Measurements from ENCODE around the gene PIRT. TPM values are rescaled to one million over a fixed set of nuclear protein-coding genes. Genes with fewer than 3 reads are reported as not detected.

PIRT gene
- total RNA-seq, 2 experiments from 2014 or later = not detected

GRCh38 chr17:10807704-10808128 lies 30.2 kb downstream of the PIRT start:
- no peak for ATAC-seq (ENCODE audit: low read depth)
- H3K36me3 Mint-ChIP-seq = no peaks in the 10 kb centered on the region

GRCh38 chr17:10806545-10807262 lies 31.2 kb downstream of the PIRT start:
- Mint-ChIP-seq H3K4me3 (no peak overlapping the region), H3K9me3 (no peaks in the 10 kb centered on the region), H3K27me3 (no peaks in the 10 kb centered on the region), H3K27ac (no peak overlapping the region), H3K36me3 (no peaks in the 10 kb centered on the region), H3K4me1 (no peaks in the 10 kb centered on the region)
- POLR2A ChIA-PET = no interaction called here
- DNase-seq (no peak), ATAC-seq (ENCODE audit: low read depth) (no peak)

More at GRCh38 chr17:10807704-10808128, 30.2 kb downstream of the PIRT start:
- Mint-ChIP-seq H3K4me1 (no peaks in the 10 kb centered on the region), H3K27me3 (no peaks in the 10 kb centered on the region), H3K27ac (no peak overlapping the region), H3K9me3 (no peaks in the 10 kb centered on the region), H3K4me3 (no peak overlapping the region)
- POLR2A ChIA-PET = no interaction called here
- no peak for DNase-seq

GRCh38 chr17:10805911-10806310 lies 32.0 kb downstream of the PIRT start:
- DNase-seq = no peak
- H3K27ac Mint-ChIP-seq = no peak overlapping the region
- H3K9me3 Mint-ChIP-seq = no peaks in the 10 kb centered on the region
- no peaks in the 10 kb centered on the region for H3K27me3 Mint-ChIP-seq
- POLR2A ChIA-PET = no interaction called here
- no peak overlapping the region for H3K4me3 Mint-ChIP-seq
- no peaks in the 10 kb centered on the region for H3K36me3 Mint-ChIP-seq
- ATAC-seq (ENCODE audit: low read depth) = no peak
- no peaks in the 10 kb centered on the region for H3K4me1 Mint-ChIP-seq

- Mint-ChIP-seq H3K4me3 (no peak overlapping the region), H3K36me3 (no peaks in the 10 kb centered on the region), H3K27me3 (no peaks in the 10 kb centered on the region), H3K9me3 (no peaks in the 10 kb centered on the region), H3K4me1 (no peaks in the 10 kb centered on the region), H3K27ac (no peak overlapping the region)
- POLR2A ChIA-PET = no interaction called here
- DNase-seq (no peak), ATAC-seq (ENCODE audit: low read depth) (no peak)
Observed at GRCh38 chr17:10804546-10804945, 33.3 kb downstream of the PIRT start.

GRCh38 chr17:10803830-10804475 lies 33.9 kb downstream of the PIRT start, which contains the start of gene TMEM238L:
Gene TMEM238L, minus strand, starts transcription at chr17:10804099. Its CDS starts 136 bp downstream, at chr17:10803963.
- no peaks in the 10 kb centered on the region for H3K36me3 Mint-ChIP-seq
- H3K27me3 Mint-ChIP-seq = no peaks in the 10 kb centered on the region
- no peaks in the 10 kb centered on the region for H3K9me3 Mint-ChIP-seq
- no peaks in the 10 kb centered on the region for H3K4me1 Mint-ChIP-seq
- no peak within 1 kb of the TSS for H3K27ac Mint-ChIP-seq
- POLR2A ChIA-PET = no interaction called here
- ATAC-seq (ENCODE audit: low read depth) (no peak), DNase-seq (no peak)
- H3K4me3 Mint-ChIP-seq = no peak within 1 kb of the TSS

- Mint-ChIP-seq H3K27me3 (no peaks in the 10 kb centered on the region), H3K36me3 (no peaks in the 10 kb centered on the region), H3K4me3 (no peak overlapping the region), H3K9me3 (no peaks in the 10 kb centered on the region), H3K4me1 (no peaks in the 10 kb centered on the region), H3K27ac (no peak overlapping the region)
- POLR2A ChIA-PET = no interaction called here
- DNase-seq (no peak), ATAC-seq (ENCODE audit: low read depth) (no peak)
Observed at GRCh38 chr17:10803350-10803749, 34.5 kb downstream of the PIRT start.

GRCh38 chr17:10802496-10803284 lies 35.2 kb downstream of the PIRT start:
- H3K27me3 Mint-ChIP-seq = no peaks in the 10 kb centered on the region
- ATAC-seq (ENCODE audit: low read depth) (no peak), DNase-seq (no peak)
- POLR2A ChIA-PET = no interaction called here
- H3K4me1 Mint-ChIP-seq = no peaks in the 10 kb centered on the region
- H3K9me3 Mint-ChIP-seq = no peaks in the 10 kb centered on the region
- no peaks in the 10 kb centered on the region for H3K36me3 Mint-ChIP-seq
- no peak overlapping the region for H3K4me3 Mint-ChIP-seq
- no peak overlapping the region for H3K27ac Mint-ChIP-seq

- POLR2A ChIA-PET = no interaction called here
- Mint-ChIP-seq H3K4me3 (no peak overlapping the region), H3K9me3 (no peaks in the 10 kb centered on the region), H3K36me3 (no peaks in the 10 kb centered on the region), H3K27ac (no peak overlapping the region), H3K27me3 (no peaks in the 10 kb centered on the region), H3K4me1 (no peaks in the 10 kb centered on the region)
- no peak for ATAC-seq (ENCODE audit: low read depth)
- DNase-seq = no peak
Observed at GRCh38 chr17:10799407-10799806, 38.5 kb downstream of the PIRT start.

GRCh38 chr17:10798910-10799309 lies 39.0 kb downstream of the PIRT start:
- ATAC-seq (ENCODE audit: low read depth) (no peak), DNase-seq (no peak)
- Mint-ChIP-seq H3K9me3 (no peaks in the 10 kb centered on the region), H3K27ac (no peak overlapping the region), H3K36me3 (no peaks in the 10 kb centered on the region), H3K4me1 (no peaks in the 10 kb centered on the region), H3K4me3 (no peak overlapping the region), H3K27me3 (no peaks in the 10 kb centered on the region)
- POLR2A ChIA-PET = no interaction called here

- Mint-ChIP-seq H3K9me3 (no peaks in the 10 kb centered on the region), H3K4me1 (peaks cover 4% of the 10 kb centered on the region), H3K27ac (no peak overlapping the region), H3K4me3 (no peak overlapping the region), H3K36me3 (no peaks in the 10 kb centered on the region), H3K27me3 (no peaks in the 10 kb centered on the region)
- ATAC-seq (ENCODE audit: low read depth) = no peak
- no peak for DNase-seq
- POLR2A ChIA-PET = no interaction called here
Observed at GRCh38 chr17:10798332-10798749, 39.5 kb downstream of the PIRT start.

- H3K27me3 Mint-ChIP-seq = no peaks in the 10 kb centered on the region
- no peak overlapping the region for H3K4me3 Mint-ChIP-seq
- H3K36me3 Mint-ChIP-seq = no peaks in the 10 kb centered on the region
- no peak overlapping the region for H3K27ac Mint-ChIP-seq
- ATAC-seq (ENCODE audit: low read depth) = no peak
- POLR2A ChIA-PET = no interaction called here
- no peak for DNase-seq
- H3K4me1 Mint-ChIP-seq = peaks cover 5% of the 10 kb centered on the region
- no peaks in the 10 kb centered on the region for H3K9me3 Mint-ChIP-seq
Observed at GRCh38 chr17:10797476-10798328, 40.2 kb downstream of the PIRT start.

- Mint-ChIP-seq H3K36me3 (no peaks in the 10 kb centered on the region), H3K27me3 (no peaks in the 10 kb centered on the region), H3K4me3 (no peak overlapping the region), H3K4me1 (peaks cover 5% of the 10 kb centered on the region), H3K9me3 (no peaks in the 10 kb centered on the region), H3K27ac (no peak overlapping the region)
- ATAC-seq (ENCODE audit: low read depth) = no peak
- no peak for DNase-seq
- POLR2A ChIA-PET = no interaction called here
Observed at GRCh38 chr17:10793816-10794215, 44.1 kb downstream of the PIRT start.

- POLR2A ChIA-PET = no interaction called here
- peaks cover 5% of the 10 kb centered on the region for H3K4me1 Mint-ChIP-seq
- H3K36me3 Mint-ChIP-seq = no peaks in the 10 kb centered on the region
- no peak overlapping the region for H3K27ac Mint-ChIP-seq
- DNase-seq (no peak), ATAC-seq (ENCODE audit: low read depth) (no peak)
- no peaks in the 10 kb centered on the region for H3K27me3 Mint-ChIP-seq
- no peak overlapping the region for H3K4me3 Mint-ChIP-seq
- H3K9me3 Mint-ChIP-seq = no peaks in the 10 kb centered on the region
Observed at GRCh38 chr17:10793256-10793655, 44.6 kb downstream of the PIRT start.

Measured in activated naive CD8-positive, alpha-beta T cell treated with anti-CD3 and anti-CD28 coated beads, Interleukin-2, amount 10 ng/mL, durations not matched to agents 7 days and 5 days (primary cell).